ENCODE measurements around the gene MMP13.

The MMP13 gene

GRCh38 chr11:102972853-102973252 is 17.3 kb upstream of the MMP13 start:
- no peak overlapping the region for H3K4me2 ChIP-seq (ENCODE audit: low read length)
- no peak overlapping the region for H3K9ac ChIP-seq (ENCODE audit: low read length)
- no peak overlapping the region for H3K18ac ChIP-seq (ENCODE audit: low read length)
- H3K23ac ChIP-seq (ENCODE audit: low read length) = no peak overlapping the region
- no peak overlapping the region for H2BK120ac ChIP-seq (ENCODE audit: insufficient read depth, low read length, poor library complexity)
- H4K8ac ChIP-seq (ENCODE audit: low read depth, low read length) = no peak overlapping the region
- no peak for DNase-seq
- H3K79me1 ChIP-seq (ENCODE audit: low read length) = no peaks in the 10 kb centered on the region
- no peak overlapping the region for H3K27ac ChIP-seq (ENCODE audit: low read depth, low read length)
- H3K79me2 ChIP-seq (ENCODE audit: control insufficient read depth, insufficient read depth, low read length, poor library complexity) = no peaks in the 10 kb centered on the region
- H2BK5ac ChIP-seq (ENCODE audit: low read depth, low read length, poor library complexity) = no peak overlapping the region
- H3K4ac ChIP-seq (ENCODE audit: low read depth, low read length) = no peak overlapping the region
- no peak overlapping the region for H2BK12ac ChIP-seq (ENCODE audit: low read length)
- no peaks in the 10 kb centered on the region for H3K36me3 ChIP-seq (ENCODE audit: control insufficient read depth in 1 of 2, insufficient read depth in 2 of 2, low read length in 2 of 2)
- no peak overlapping the region for H4K12ac ChIP-seq (ENCODE audit: low read depth, low read length)
- no peak overlapping the region for H4K91ac ChIP-seq (ENCODE audit: low read depth, low read length)
- no peak overlapping the region for H3K14ac ChIP-seq (ENCODE audit: low read length)
- H2AFZ ChIP-seq (ENCODE audit: insufficient read depth, low read length, poor library complexity) = no peak overlapping the region
- no peaks in the 10 kb centered on the region for H3K9me3 ChIP-seq (ENCODE audit: insufficient read depth, low read depth, low read length)
- no peak overlapping the region for H2AK5ac ChIP-seq (ENCODE audit: low read length)
- no CpG with 5 or more reads among the region's 1 CpG for WGBS (ENCODE audit: extremely low coverage, insufficient coverage, insufficient read length)
- no peaks in the 10 kb centered on the region for H3K27me3 ChIP-seq (ENCODE audit: insufficient read depth, low read length)
- H3K4me3 ChIP-seq (ENCODE audit: low read depth, low read length) = no peak overlapping the region
- H3K4me1 ChIP-seq (ENCODE audit: control insufficient read depth in 1 of 2, insufficient read depth in 2 of 2, low read length in 2 of 2) = no peaks in the 10 kb centered on the region

DNA sequence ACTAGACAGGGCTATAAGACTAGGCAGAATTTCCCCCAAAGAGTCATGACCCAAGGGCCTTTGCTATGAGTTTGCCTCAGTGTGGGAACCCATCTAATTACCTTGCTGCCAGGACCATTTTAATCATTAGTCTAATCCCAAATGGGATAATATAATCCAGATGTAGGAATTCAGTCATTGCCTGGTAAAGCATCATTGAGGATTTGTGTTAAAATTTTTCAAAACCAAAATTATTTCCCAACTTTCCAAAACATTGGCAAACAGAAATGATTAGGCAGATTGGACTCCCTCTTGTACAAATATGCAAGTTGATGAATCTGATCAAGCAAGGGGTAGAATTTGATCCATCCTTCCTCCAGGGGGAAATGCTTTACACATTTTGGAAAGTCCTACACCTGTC is 16.2 kb upstream of the MMP13 start:
- Histone ChIP-seq H3K4ac (ENCODE audit: low read depth, low read length) (no peak overlapping the region), H3K27me3 (ENCODE audit: insufficient read depth, low read length) (no peaks in the 10 kb centered on the region)

GRCh38 chr11:102967497-102967896 is 12.0 kb upstream of the MMP13 start:
- Histone ChIP-seq H4K8ac (ENCODE audit: low read depth, low read length) (no peak overlapping the region), H4K12ac (ENCODE audit: low read depth, low read length) (no peak overlapping the region), H3K4me3 (ENCODE audit: low read depth, low read length) (no peak overlapping the region), H3K4ac (ENCODE audit: low read depth, low read length) (no peak overlapping the region), H4K91ac (ENCODE audit: low read depth, low read length) (no peak overlapping the region), H3K9me3 (ENCODE audit: insufficient read depth, low read depth, low read length) (no peaks in the 10 kb centered on the region), H2BK12ac (ENCODE audit: low read length) (no peak overlapping the region), H3K14ac (ENCODE audit: low read length) (no peak overlapping the region), H3K9ac (ENCODE audit: low read length) (no peak overlapping the region), H2BK5ac (ENCODE audit: low read depth, low read length, poor library complexity) (no peak overlapping the region), H3K4me1 (ENCODE audit: control insufficient read depth in 1 of 2, insufficient read depth in 2 of 2, low read length in 2 of 2) (no peaks in the 10 kb centered on the region), H3K79me1 (ENCODE audit: low read length) (no peaks in the 10 kb centered on the region), H3K27me3 (ENCODE audit: insufficient read depth, low read length) (no peaks in the 10 kb centered on the region), H3K18ac (ENCODE audit: low read length) (no peak overlapping the region), H2AFZ (ENCODE audit: insufficient read depth, low read length, poor library complexity) (no peak overlapping the region), H3K4me2 (ENCODE audit: low read length) (no peak overlapping the region), H3K36me3 (ENCODE audit: control insufficient read depth in 1 of 2, insufficient read depth in 2 of 2, low read length in 2 of 2) (no peaks in the 10 kb centered on the region), H3K79me2 (ENCODE audit: control insufficient read depth, insufficient read depth, low read length, poor library complexity) (no peaks in the 10 kb centered on the region), H3K23ac (ENCODE audit: low read length) (no peak overlapping the region), H2BK120ac (ENCODE audit: insufficient read depth, low read length, poor library complexity) (no peak overlapping the region), H3K27ac (ENCODE audit: low read depth, low read length) (no peak overlapping the region), H2AK5ac (ENCODE audit: low read length) (no peak overlapping the region)
- no peak for DNase-seq
- WGBS (ENCODE audit: extremely low coverage, insufficient coverage, insufficient read length) = no CpG with 5 or more reads among the region's 1 CpG

More for the DNA sequence above, 16.2 kb upstream of the MMP13 start:
- Histone ChIP-seq H4K91ac (ENCODE audit: low read depth, low read length) (no peak overlapping the region), H3K27ac (ENCODE audit: low read depth, low read length) (no peak overlapping the region), H3K36me3 (ENCODE audit: control insufficient read depth in 1 of 2, insufficient read depth in 2 of 2, low read length in 2 of 2) (no peaks in the 10 kb centered on the region), H3K14ac (ENCODE audit: low read length) (no peak overlapping the region), H2AFZ (ENCODE audit: insufficient read depth, low read length, poor library complexity) (no peak overlapping the region), H2AK5ac (ENCODE audit: low read length) (no peak overlapping the region), H2BK120ac (ENCODE audit: insufficient read depth, low read length, poor library complexity) (no peak overlapping the region), H3K18ac (ENCODE audit: low read length) (no peak overlapping the region), H2BK5ac (ENCODE audit: low read depth, low read length, poor library complexity) (no peak overlapping the region), H3K79me2 (ENCODE audit: control insufficient read depth, insufficient read depth, low read length, poor library complexity) (no peaks in the 10 kb centered on the region), H3K23ac (ENCODE audit: low read length) (no peak overlapping the region), H3K9me3 (ENCODE audit: insufficient read depth, low read depth, low read length) (no peaks in the 10 kb centered on the region), H3K4me1 (ENCODE audit: control insufficient read depth in 1 of 2, insufficient read depth in 2 of 2, low read length in 2 of 2) (no peaks in the 10 kb centered on the region), H3K9ac (ENCODE audit: low read length) (no peak overlapping the region), H4K8ac (ENCODE audit: low read depth, low read length) (no peak overlapping the region), H3K4me2 (ENCODE audit: low read length) (no peak overlapping the region), H2BK12ac (ENCODE audit: low read length) (no peak overlapping the region), H4K12ac (ENCODE audit: low read depth, low read length) (no peak overlapping the region), H3K4me3 (ENCODE audit: low read depth, low read length) (no peak overlapping the region), H3K79me1 (ENCODE audit: low read length) (no peaks in the 10 kb centered on the region)
- no peak for DNase-seq

DNA sequence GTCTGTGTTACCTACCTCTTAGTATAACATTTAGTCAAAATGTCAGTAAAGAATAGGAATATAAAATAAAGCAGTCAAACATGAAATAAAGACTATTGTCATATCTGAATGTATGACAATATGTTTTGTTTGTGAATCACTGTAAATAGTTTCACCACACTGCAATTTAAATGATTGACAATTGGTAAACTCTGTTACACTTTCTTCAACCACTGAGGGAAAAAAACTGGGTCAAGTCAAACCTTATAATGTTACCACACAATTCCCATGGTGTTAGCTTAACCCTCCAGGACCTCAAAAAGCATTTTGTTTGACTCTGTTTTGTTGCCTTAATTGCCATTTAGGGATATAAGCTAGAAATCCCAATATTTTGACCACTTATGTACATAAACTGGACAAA is 10.5 kb upstream of the MMP13 start:
- Histone ChIP-seq H2AFZ (ENCODE audit: insufficient read depth, low read length, poor library complexity) (no peak overlapping the region), H3K23ac (ENCODE audit: low read length) (no peak overlapping the region), H2BK5ac (ENCODE audit: low read depth, low read length, poor library complexity) (no peak overlapping the region), H3K4me2 (ENCODE audit: low read length) (no peak overlapping the region), H3K36me3 (ENCODE audit: control insufficient read depth in 1 of 2, insufficient read depth in 2 of 2, low read length in 2 of 2) (peaks cover 0 to 1% of the 10 kb centered on the region in 2 experiments), H3K79me1 (ENCODE audit: low read length) (no peaks in the 10 kb centered on the region), H3K4me3 (ENCODE audit: low read depth, low read length) (no peak overlapping the region), H4K8ac (ENCODE audit: low read depth, low read length) (no peak overlapping the region), H3K4me1 (ENCODE audit: control insufficient read depth in 1 of 2, insufficient read depth in 2 of 2, low read length in 2 of 2) (no peaks in the 10 kb centered on the region), H3K14ac (ENCODE audit: low read length) (no peak overlapping the region), H2BK120ac (ENCODE audit: insufficient read depth, low read length, poor library complexity) (no peak overlapping the region), H3K79me2 (ENCODE audit: control insufficient read depth, insufficient read depth, low read length, poor library complexity) (no peaks in the 10 kb centered on the region), H2BK12ac (ENCODE audit: low read length) (no peak overlapping the region), H3K27me3 (ENCODE audit: insufficient read depth, low read length) (no peaks in the 10 kb centered on the region), H3K27ac (ENCODE audit: low read depth, low read length) (no peak overlapping the region), H4K91ac (ENCODE audit: low read depth, low read length) (no peak overlapping the region), H2AK5ac (ENCODE audit: low read length) (no peak overlapping the region), H4K12ac (ENCODE audit: low read depth, low read length) (no peak overlapping the region), H3K9ac (ENCODE audit: low read length) (no peak overlapping the region), H3K4ac (ENCODE audit: low read depth, low read length) (no peak overlapping the region), H3K9me3 (ENCODE audit: insufficient read depth, low read depth, low read length) (no peaks in the 10 kb centered on the region), H3K18ac (ENCODE audit: low read length) (no peak overlapping the region)
- no peak for DNase-seq

DNA sequence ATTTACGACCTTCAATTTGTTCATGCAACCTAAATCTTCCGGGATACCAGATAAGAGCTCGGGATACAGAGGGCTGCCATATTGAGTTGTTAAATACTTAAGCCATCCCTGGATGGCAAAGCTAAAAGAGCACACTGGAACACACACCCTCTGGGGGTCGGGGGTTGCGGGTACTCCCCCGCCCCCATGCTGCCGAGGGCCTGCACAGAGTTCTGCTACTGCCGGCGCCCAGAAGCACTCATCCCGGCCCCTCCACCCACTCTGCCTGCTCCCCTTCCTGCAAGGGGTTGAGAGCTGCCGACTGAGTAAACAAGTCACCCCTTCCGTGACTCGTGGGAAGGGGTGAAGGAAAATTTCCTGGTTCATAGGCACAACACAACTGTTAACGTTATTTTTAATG is 9.3 kb upstream of the MMP13 start:
- no peaks in the 10 kb centered on the region for H3K27me3 ChIP-seq (ENCODE audit: insufficient read depth, low read length)
- DNase-seq = no peak
- peaks cover 0 to 1% of the 10 kb centered on the region in 2 experiments for H3K36me3 ChIP-seq (ENCODE audit: control insufficient read depth in 1 of 2, insufficient read depth in 2 of 2, low read length in 2 of 2)

More for the DNA sequence above, 9.3 kb upstream of the MMP13 start:
- no peaks in the 10 kb centered on the region for H3K4me1 ChIP-seq (ENCODE audit: control insufficient read depth in 1 of 2, insufficient read depth in 2 of 2, low read length in 2 of 2)
- no peak overlapping the region for H3K14ac ChIP-seq (ENCODE audit: low read length)
- H2BK5ac ChIP-seq (ENCODE audit: low read depth, low read length, poor library complexity) = no peak overlapping the region
- H4K8ac ChIP-seq (ENCODE audit: low read depth, low read length) = no peak overlapping the region
- no peak overlapping the region for H3K9ac ChIP-seq (ENCODE audit: low read length)
- WGBS (ENCODE audit: extremely low coverage, insufficient coverage, insufficient read length) = no CpG with 5 or more reads among the region's 14 CpGs
- no peak overlapping the region for H3K18ac ChIP-seq (ENCODE audit: low read length)
- no peak overlapping the region for H2BK120ac ChIP-seq (ENCODE audit: insufficient read depth, low read length, poor library complexity)
- H2AFZ ChIP-seq (ENCODE audit: insufficient read depth, low read length, poor library complexity) = no peak overlapping the region
- H4K12ac ChIP-seq (ENCODE audit: low read depth, low read length) = no peak overlapping the region
- H3K23ac ChIP-seq (ENCODE audit: low read length) = no peak overlapping the region
- H2BK12ac ChIP-seq (ENCODE audit: low read length) = no peak overlapping the region
- H4K91ac ChIP-seq (ENCODE audit: low read depth, low read length) = no peak overlapping the region
- no peaks in the 10 kb centered on the region for H3K79me1 ChIP-seq (ENCODE audit: low read length)
- no peak overlapping the region for H3K4ac ChIP-seq (ENCODE audit: low read depth, low read length)
- no peaks in the 10 kb centered on the region for H3K9me3 ChIP-seq (ENCODE audit: insufficient read depth, low read depth, low read length)
- H3K4me3 ChIP-seq (ENCODE audit: low read depth, low read length) = no peak overlapping the region
- H3K27ac ChIP-seq (ENCODE audit: low read depth, low read length) = no peak overlapping the region
- H2AK5ac ChIP-seq (ENCODE audit: low read length) = no peak overlapping the region
- no peaks in the 10 kb centered on the region for H3K79me2 ChIP-seq (ENCODE audit: control insufficient read depth, insufficient read depth, low read length, poor library complexity)
- H3K4me2 ChIP-seq (ENCODE audit: low read length) = no peak overlapping the region

Measured in trophoblast cell (in vitro differentiated cells and primary cell).